AG09309 (cell line): ENCODE data around the gene CDY2B.
"Not testable (repeated sequence)": the region's sequence is repeated elsewhere in the genome, so short reads cannot be mapped to it uniquely, and the experiment has no call there.

ENCODE experiments used
- DNase-seq: peaks from one replicate; pipeline ENCODE4 v3.0.0-alpha.2; 2010; ENCODE audit warnings: low read depth
- H3K4me3 ChIP-seq: 2 replicates; pipeline ENCODE4 v1.5.1; 2011; ENCODE audit warnings: mild to moderate bottlenecking, low read depth, low read length, moderate library complexity; ENCODE audit not compliant: control insufficient read depth

The CDY2B gene

GRCh38 chrY:17880120-17880519 is at the start of gene CDY2B:
TSS of gene CDY2B (minus strand) at chrY:17880220. CDS start at chrY:17879892, 328 bp downstream.
- not testable (repeated sequence) for H3K4me3 ChIP-seq, DNase-seq

- not testable (repeated sequence) for H3K4me3 ChIP-seq, DNase-seq
Measured at GRCh38 chrY:17908009-17908408, 28.0 kb upstream of the CDY2B start.

DNA sequence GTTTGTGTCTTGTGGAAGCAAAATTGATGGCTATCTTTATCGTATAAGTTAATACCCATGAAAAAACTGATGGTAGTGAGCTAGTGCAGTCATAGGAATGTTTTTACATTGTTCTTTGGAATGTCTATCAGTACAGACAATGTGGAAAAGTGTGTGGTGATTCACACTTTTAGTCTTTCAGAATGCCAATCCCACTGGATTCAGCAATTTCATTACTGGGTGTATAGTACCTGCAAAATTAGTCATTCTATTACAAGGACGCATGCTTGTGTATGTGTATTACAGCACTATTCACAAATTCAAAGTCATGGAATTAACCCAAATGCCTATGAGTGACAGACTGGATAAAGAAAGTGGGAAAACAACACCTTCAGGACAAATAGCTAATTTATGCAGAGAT is 27.3 kb upstream of the CDY2B start:
- not testable (repeated sequence) for DNase-seq, H3K4me3 ChIP-seq

- not testable (repeated sequence) for DNase-seq, H3K4me3 ChIP-seq
Measured at GRCh38 chrY:17881697-17882096, 1.7 kb upstream of the CDY2B start.

- DNase-seq, H3K4me3 ChIP-seq: not testable (repeated sequence)
Measured at GRCh38 chrY:17876767-17877166, 3.3 kb downstream of the CDY2B start.

- DNase-seq, H3K4me3 ChIP-seq: not testable (repeated sequence)
Measured at GRCh38 chrY:17875401-17875800, 4.6 kb downstream of the CDY2B start.

GRCh38 chrY:17871194-17871903 is 8.7 kb downstream of the CDY2B start:
- DNase-seq, H3K4me3 ChIP-seq: not testable (repeated sequence)

DNA sequence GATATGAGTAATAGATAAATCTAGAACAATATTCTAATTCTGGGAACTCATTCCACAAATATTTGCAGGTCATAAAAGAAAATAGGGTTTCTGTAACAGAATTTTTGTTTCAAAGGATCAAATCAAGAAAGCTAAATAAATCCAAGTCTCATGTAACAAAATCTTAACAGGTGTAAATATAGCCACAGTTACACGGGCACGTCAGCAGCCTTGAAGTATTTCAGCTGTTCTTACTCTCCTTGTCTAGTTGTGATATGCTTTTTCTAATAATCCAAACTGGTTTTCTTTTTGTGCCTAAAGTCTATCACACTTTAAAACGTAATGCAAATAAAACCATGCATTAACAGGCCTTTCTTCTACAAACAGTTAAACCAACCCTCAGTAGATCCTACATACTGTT is 9.3 kb downstream of the CDY2B start:
- not testable (repeated sequence) for H3K4me3 ChIP-seq

DNA sequence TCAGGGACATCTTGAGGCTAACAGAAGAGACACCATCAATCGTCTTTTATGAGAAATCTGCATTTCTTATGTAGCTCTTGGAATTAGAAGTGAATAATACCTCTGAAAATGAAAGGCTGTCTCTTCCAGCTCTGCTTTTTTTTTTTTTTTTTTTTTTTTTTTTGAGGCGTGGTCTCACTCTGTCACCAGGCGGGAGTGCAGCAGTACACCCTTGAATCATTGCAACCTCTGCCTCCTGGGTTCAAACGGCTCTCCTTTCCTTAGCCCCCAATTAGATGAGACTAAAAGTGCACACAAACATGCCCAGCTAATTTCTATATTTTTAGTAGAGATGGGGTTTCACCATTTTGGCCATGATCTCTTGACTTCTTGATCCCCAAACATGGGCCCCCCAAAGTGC is 12.2 kb downstream of the CDY2B start:
- not testable (repeated sequence) for DNase-seq, H3K4me3 ChIP-seq

More for the DNA sequence above, 9.3 kb downstream of the CDY2B start:
- not testable (repeated sequence) for DNase-seq

- not testable (repeated sequence) for DNase-seq, H3K4me3 ChIP-seq
Measured at GRCh38 chrY:17860634-17861033, 19.4 kb downstream of the CDY2B start.

GRCh38 chrY:17856963-17857848 is 22.8 kb downstream of the CDY2B start:
- DNase-seq, H3K4me3 ChIP-seq: not testable (repeated sequence)

GRCh38 chrY:17856508-17856907 is 23.5 kb downstream of the CDY2B start:
- not testable (repeated sequence) for H3K4me3 ChIP-seq, DNase-seq

- H3K4me3 ChIP-seq, DNase-seq: not testable (repeated sequence)
Measured at GRCh38 chrY:17849131-17849530, 30.9 kb downstream of the CDY2B start.

DNA sequence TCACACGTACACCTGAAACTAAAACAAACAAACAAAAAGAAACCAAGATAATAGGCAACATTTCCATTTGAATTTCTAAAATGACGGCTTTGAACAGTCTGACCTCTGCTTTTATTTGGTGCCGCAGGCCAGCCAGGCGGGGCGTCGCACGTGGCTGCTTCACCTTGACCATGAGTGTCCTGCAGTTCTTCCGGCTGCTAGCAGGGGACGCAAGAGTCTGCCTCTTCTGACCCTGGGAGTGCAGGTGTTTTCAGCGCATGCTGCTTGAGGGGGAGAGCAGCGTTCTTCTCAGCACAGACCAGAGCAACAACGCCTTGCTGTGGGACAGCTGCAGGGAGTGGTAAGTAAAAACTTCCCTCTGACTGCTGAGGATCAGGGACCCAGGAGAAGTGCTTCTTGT is 47.9 kb downstream of the CDY2B start:
- not testable (repeated sequence) for DNase-seq, H3K4me3 ChIP-seq
